Renal cortical epithelial cell (primary cell): ENCODE measurements around the gene TBL3. TPM values are rescaled to one million over a fixed set of nuclear protein-coding genes. Genes with fewer than 3 reads are reported as not detected.
A peak's percentile ranks its signal among the peaks of the same experiment; 100 is the strongest.

Experiments used
- DNase-seq: peaks from one replicate; pipeline ENCODE4 v3.0.0-alpha.2; 2011; ENCODE audit warnings: low read depth
- total RNA-seq: library from RNA; depleted of rRNA; stranded (reverse); fragments of >200 nt; gene quantifications from 2 replicates; pipeline ENCODE4 v1.2.3, GENCODE V29; 2014

Gene TBL3
- total RNA-seq, 1 donor from 2014 or later = 46.3 TPM

- no peak for DNase-seq
Observed at GRCh38 chr16:1982991-1983543, 11.2 kb downstream of the TBL3 start.

- DNase-seq = peak; percentile 60
Observed at GRCh38 chr16:1983544-1984346, 11.9 kb downstream of the TBL3 start, which contains the start of gene GFER. Gene GFER (plus strand): TSS chr16:1984193. CDS start chr16:1984219, 26 bp downstream.

GRCh38 chr16:1984347-1985225 is 12.7 kb downstream of the TBL3 start:
- no peak for DNase-seq

GRCh38 chr16:1985466-1986150 is 13.8 kb downstream of the TBL3 start:
- DNase-seq = no peak

- no peak for DNase-seq
Observed at GRCh38 chr16:1987198-1987597, 15.3 kb downstream of the TBL3 start.

- no peak for DNase-seq
Observed at GRCh38 chr16:1989209-1990100, 17.6 kb downstream of the TBL3 start, which contains the start of gene SYNGR3. Gene SYNGR3 (plus strand): TSS chr16:1989970. CDS start chr16:1990103, 133 bp downstream.

GRCh38 chr16:1990101-1990350 is 18.2 kb downstream of the TBL3 start:
- DNase-seq = no peak

GRCh38 chr16:1990351-1991134 is 18.7 kb downstream of the TBL3 start:
- no peak for DNase-seq

- DNase-seq = no peak
Observed at GRCh38 chr16:1991135-1991551, 19.3 kb downstream of the TBL3 start.

GRCh38 chr16:1991588-1991947 is 19.7 kb downstream of the TBL3 start:
- DNase-seq = no peak

GRCh38 chr16:1991948-1992703 is 20.3 kb downstream of the TBL3 start:
- peak; percentile 60 for DNase-seq

GRCh38 chr16:1992704-1993317 is 21.0 kb downstream of the TBL3 start:
- DNase-seq = no peak

- DNase-seq = peak; percentile 83
Observed at GRCh38 chr16:1993731-1994131, 21.9 kb downstream of the TBL3 start.

- no peak for DNase-seq
Observed at GRCh38 chr16:1997494-1998359, 25.9 kb downstream of the TBL3 start.

- DNase-seq = no peak
Observed at GRCh38 chr16:1998360-1998835, 26.5 kb downstream of the TBL3 start.

- DNase-seq = no peak
Observed at GRCh38 chr16:1998852-1999801, 27.3 kb downstream of the TBL3 start.
